DMS 273 treated with DMSO at 0.1 percent for 48 hours (cell line): Measurements from ENCODE around the gene SLC35E2B.
"Not testable (repeated sequence)": the region's sequence is repeated elsewhere in the genome, so short reads cannot be mapped to it uniquely, and the experiment has no call there.

Experiments
- DNase-seq: peaks from one replicate; lab custom pipeline; 2025; lab: John Stamatoyannopoulos, UW

The SLC35E2B gene

DNA sequence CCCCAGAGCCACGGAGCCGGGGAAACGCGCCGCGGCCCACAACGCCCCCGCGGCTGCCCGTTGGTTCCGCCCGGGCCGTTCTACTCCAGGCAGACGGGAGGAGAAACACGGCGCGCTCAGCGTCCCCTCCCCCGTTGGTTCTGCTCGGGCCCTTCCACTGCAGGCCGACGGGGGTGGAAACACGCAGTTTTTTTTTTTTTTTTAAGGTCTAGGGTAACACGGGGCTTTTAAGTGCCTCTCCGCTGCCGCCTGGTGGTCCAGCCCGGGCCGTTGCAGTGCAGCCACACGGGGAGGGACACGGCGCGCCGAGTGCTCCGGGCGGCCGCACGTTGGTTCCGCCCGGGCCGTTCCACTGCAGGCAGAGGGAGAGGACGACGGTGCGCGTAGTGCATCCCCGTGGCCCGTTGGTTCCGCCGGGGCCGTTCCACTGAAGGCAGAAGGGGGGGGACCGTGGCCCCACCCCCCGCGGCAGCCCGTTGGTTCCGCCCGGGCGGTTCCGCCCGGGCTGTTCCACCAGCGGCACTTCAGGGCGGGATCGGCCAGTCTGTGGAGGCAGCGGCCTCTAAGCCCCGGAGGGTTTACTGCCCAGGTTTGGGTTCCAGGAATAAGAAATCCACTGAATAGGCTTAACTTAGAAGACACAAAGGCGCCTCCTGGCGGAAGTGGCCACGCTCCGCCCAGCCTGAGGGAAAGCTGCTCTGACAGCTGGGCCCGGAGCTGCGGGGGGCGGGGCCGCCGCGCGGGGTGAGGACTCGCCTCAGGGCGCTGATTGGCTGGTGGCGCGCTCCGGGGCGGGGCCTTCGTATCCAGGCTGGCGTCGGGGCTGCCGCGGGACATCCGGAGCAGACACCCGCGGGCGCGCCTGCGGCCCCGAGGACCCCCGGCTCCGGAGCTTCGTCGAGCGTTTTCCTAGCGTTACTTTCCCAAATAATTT, at the start of gene SLC35E2B:
Gene SLC35E2B (minus strand): TSS at position 82 of the 934 bp plus-strand sequence. CDS start 16,096 bp downstream, outside the sequence.
- DNase-seq: peak; percentile 71

GRCh38 chr1:1741013-1741412, 48.4 kb upstream of the SLC35E2B start:
- DNase-seq: not testable (repeated sequence)

GRCh38 chr1:1738799-1739337, 46.3 kb upstream of the SLC35E2B start:
- not testable (repeated sequence) for DNase-seq

- not testable (repeated sequence) for DNase-seq
Measured at GRCh38 chr1:1737675-1738590, 45.3 kb upstream of the SLC35E2B start.

GRCh38 chr1:1732381-1732780, 39.8 kb upstream of the SLC35E2B start:
- no peak for DNase-seq

DNA sequence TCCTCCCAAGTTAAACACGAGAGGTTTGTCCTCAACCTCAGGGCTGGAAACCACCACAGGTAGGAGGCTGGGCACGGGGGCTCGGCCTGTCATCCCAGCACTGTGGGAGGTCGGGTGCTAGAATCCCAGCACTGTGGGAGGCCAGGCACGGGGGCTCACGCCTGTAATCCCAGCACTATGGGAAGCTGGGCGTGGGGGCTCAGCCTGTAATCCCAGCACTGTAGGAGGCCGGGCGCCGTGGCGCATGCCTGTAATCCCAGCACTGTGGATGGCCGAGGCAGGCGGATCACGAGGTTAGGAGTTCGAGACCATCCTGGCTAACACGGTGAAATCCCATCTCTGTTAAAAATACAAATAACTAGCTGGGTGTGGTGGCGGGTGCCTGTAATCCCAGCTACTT, 38.3 kb upstream of the SLC35E2B start:
- DNase-seq: no peak

- DNase-seq: not testable (repeated sequence)
Measured at GRCh38 chr1:1730230-1730629, 37.6 kb upstream of the SLC35E2B start.

- not testable (repeated sequence) for DNase-seq
Measured at GRCh38 chr1:1729116-1729816, 36.7 kb upstream of the SLC35E2B start.

DNA sequence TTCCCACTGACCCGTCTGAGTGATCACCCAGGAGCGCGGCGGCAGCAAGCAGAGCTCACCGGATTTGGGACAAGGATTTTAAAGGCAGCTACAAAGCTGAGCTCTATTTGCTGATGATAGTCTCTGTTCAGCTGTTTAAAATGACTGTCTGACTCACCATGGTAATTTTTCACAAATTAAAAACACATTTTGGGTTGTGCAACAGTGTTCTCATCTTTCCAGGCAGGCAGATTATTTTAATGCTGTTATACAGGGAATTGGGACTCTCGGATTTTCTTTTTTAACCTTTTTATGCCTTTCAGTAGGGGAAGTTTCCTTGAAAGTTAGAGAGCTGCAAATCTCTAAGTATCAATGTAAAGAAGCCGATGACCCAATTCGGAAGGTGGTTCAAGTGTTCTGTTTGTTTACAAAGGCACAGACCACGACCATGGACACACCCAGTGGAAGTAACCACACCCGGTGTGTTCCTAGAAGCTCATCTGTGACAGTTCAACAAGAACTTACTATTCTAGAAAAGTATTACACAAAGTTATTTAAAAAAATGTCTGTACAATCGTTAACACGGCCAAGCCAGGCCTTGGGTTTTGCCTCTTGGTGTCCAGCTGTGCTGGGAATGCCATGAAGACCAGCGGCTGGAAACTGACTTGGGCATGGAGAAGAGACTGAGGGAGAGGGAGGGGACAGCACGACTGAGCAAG, 35.9 kb upstream of the SLC35E2B start:
- DNase-seq: not testable (repeated sequence)

DNA sequence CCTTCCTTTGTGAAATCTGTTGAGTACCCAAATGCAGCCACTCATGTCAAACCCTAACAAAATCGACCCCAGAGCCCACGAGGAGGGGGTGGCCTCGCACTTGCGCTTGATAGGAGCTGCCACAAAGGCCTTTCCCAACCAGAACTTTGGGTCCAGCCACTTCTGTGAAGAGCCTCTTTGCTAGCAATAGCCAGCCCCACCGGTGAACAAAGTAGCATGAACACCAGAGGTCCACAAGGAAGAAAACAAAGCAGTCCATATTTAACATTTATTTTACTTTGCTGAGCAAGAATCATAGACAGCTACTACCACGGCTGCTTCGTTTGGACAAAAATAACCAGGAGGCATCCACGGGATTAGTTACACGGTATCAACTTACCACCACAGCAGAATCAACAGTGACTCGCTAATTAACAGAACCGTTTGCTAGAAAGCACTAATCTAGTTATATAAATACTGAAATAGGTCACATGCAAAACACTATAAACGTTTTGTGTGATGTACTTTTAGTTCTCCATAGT, 34.6 kb upstream of the SLC35E2B start:
- not testable (repeated sequence) for DNase-seq

DNA sequence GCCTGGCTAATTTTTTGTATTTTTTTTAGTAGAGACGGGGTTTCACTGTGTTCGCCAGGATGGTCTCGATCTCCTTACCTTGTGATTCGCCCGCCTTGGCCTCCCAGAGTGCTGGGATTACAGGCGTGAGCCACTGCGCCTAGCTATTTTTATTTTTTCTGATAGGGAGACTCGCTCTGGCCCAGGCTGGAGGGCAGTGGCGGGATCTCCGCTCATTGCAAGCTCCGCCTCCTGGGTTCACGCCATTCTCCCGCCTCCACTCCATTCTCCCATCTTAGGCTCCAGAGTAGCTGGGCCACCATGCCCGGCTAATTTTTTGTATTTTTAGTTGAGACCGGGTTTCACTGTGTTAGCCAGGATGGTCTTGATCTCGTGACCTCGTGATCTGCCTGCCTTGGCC, 33.5 kb upstream of the SLC35E2B start:
- DNase-seq: not testable (repeated sequence)

GRCh38 chr1:1724035-1724864, 31.7 kb upstream of the SLC35E2B start, which contains the start of gene CDK11A:
CDK11A (minus strand) TSS chr1:1724357; CDS start chr1:1722818, 1,539 bp downstream.
- DNase-seq: peak; percentile 98

DNA sequence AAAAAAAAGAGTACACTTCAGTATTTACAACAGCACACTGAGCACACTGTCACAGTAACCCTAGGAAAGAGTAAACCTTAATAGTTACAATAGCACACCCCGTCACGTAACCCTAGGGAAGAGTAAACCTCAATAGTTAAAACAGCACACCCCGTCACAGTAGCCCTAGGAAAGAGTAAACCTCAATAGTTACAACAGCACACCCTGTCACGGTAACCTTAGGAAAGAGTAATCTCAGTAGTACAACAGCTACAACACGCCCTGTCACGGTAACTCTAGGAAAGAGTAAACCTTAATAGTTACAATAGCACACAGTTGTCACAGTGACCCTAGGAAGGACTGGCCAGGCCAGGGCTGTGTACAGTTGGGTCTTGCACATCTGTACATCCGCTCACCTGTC, 28.6 kb upstream of the SLC35E2B start:
- DNase-seq: no peak

DNA sequence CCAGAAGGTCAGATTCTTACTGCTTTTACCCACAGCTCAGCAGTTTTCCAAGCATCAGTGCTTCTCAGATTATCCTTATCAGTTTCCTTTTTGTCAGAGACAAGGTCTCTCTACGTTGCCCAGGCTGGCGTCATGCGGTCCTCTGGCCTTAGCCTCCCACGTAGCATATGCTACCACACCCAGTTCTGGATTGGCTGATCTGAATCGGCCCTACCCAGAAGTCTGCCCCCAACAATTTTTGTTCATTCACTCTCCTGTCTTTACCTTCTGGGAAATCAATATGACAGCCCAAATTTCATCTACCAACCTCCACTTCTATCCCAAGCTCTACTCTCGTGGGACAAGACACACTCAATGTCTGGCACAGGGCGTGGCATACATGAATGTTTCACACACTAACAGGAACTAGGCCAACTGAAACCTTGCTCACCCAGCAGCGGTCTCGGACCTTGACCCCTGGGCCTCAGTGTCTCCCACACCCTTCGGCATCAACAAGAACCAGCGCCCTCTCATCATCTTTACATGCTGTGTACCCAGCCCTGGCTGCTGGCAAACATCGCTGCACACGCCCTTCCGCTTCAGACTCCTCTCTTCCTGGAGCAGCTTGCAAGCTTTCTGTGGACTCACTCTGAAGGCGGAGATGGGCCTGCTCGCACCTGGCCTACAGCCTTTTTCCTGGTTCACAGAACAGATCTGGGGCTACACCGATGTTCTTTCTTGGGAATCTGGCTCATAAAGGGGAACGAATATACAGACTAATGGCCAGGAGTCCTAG, 22.7 kb upstream of the SLC35E2B start:
- DNase-seq: not testable (repeated sequence)

DNA sequence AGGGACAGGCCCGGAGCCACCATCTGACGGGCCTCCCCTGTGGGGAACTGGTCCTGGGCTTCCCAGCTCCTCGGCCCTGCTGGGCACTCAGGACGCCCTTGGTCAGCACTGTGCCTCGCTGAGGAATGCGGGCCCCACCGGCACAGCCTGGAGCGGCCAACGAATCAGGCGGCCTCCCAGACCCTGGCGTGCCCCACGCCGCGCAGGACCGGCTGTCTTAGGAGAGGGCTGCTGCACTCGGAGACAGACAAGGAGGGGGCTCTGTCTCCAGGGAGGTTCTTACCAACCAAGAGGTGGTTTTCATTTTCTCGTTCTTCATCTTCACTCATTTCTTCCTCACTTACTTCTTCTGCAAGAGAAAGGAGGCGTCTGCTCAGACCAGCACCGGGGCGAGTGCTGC, 15.3 kb upstream of the SLC35E2B start:
- DNase-seq: not testable (repeated sequence)

DNA sequence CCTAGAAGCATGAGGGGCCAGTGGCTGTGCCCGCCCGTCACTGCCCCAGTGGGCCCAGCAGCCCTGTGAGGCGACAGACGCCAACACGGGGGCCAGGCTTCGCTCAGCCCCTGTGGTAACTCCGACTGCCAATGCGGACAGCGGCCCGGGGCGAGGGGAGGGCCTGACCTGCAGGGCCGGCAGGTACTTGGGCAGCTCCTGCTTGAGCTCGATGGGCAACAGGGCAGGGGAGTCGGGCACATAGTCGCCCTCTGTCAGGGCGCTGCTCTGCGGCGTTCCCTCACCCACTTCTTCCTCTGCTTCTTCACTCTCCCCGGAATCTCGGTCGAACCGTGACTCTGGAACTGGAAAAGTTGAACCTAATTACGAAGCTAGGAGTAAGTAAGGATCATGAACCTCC, 14.6 kb upstream of the SLC35E2B start:
- not testable (repeated sequence) for DNase-seq

- not testable (repeated sequence) for DNase-seq
Measured at GRCh38 chr1:1705623-1706022, 13.0 kb upstream of the SLC35E2B start.

DNA sequence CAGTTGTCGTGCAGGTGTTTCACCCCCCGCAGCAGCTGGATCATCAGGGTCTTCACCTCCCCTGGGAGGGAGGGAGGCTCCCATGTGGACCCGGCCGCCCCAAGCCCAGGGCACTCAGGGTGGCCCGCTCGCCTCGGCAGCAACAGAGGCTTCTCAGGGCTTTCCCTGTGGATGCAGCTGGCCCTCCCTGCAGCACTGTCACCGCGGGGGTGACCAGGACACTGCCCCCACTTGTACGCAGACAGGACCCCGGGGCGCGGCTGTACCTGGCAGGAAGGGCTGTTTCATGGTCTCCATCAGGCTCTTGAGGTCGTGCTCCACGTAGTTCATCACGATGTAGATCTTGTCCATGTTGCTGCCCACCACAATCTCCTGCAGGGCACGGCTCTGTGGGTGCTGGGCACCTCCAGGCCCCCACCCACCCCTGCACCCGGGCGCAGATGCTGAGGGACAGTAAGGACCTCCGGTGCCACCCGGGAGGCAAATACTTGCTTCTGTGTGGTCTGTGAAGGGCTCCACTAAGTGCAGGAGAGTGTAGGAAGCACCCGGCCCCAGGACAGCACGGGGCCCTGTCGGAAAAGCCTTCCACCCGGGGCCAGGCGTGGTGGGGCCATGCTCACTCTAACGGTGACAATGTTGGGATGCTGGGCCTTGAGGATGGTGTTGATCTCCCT, 11.8 kb upstream of the SLC35E2B start:
- DNase-seq: not testable (repeated sequence)
